GM21723 (cell line): ENCODE data around the gene TTC7B.
A peak's percentile ranks its signal among the peaks of the same experiment; 100 is the strongest.
"Not testable (repeated sequence)": the region's sequence is repeated elsewhere in the genome, so short reads cannot be mapped to it uniquely, and the experiment has no call there.

Experiments
- ATAC-seq: cut with Tn5 transposase; IDR thresholded peaks from one replicate; pipeline ENCODE4 v1.9.1; 2021; ENCODE audit warnings: mild to moderate bottlenecking, moderate library complexity; ENCODE audit not compliant: unreplicated experiment

The TTC7B gene

DNA sequence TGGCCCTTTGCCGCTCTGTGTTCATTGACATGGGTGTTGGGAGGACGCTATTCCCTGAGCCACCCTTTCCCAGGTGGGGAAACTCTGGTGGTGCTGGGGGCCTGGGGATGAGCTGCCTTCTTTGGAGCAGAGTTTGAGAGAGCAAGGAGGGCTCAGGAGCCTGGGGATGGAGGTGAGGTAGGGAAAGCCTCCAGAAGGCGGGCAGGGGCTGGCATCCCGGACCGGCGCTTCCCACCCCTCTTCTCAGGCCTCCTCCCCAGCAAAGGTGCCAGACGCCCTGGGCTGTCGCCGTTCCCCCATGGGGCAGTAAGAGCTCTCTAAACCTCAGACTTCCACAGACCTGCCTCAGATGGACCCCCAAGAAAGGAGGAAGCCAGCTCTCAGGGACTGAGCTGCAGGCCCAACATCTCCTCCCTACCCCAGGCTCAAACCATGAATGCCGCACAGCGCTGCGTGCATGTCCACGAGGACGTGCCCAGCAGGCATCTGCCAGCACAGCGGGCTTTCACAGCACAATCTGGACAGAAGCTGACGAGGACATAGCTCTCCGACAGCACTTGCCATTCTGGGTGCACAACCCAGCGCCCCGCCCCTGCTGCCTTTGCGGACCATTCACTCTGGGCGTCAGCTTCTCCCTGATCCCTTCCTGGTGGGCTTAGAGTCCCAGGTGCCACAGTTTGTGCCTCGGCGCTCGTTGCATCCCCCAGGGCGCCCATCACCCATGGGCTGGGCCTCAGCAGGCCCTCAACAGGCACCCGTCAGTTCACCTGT is 14.9 kb upstream of the TTC7B start:
- ATAC-seq = no peak

- ATAC-seq = no peak
Observed at GRCh38 chr14:90829677-90830076, 13.4 kb upstream of the TTC7B start.

GRCh38 chr14:90828642-90829487 is 12.6 kb upstream of the TTC7B start:
- peak; percentile 66 for ATAC-seq

DNA sequence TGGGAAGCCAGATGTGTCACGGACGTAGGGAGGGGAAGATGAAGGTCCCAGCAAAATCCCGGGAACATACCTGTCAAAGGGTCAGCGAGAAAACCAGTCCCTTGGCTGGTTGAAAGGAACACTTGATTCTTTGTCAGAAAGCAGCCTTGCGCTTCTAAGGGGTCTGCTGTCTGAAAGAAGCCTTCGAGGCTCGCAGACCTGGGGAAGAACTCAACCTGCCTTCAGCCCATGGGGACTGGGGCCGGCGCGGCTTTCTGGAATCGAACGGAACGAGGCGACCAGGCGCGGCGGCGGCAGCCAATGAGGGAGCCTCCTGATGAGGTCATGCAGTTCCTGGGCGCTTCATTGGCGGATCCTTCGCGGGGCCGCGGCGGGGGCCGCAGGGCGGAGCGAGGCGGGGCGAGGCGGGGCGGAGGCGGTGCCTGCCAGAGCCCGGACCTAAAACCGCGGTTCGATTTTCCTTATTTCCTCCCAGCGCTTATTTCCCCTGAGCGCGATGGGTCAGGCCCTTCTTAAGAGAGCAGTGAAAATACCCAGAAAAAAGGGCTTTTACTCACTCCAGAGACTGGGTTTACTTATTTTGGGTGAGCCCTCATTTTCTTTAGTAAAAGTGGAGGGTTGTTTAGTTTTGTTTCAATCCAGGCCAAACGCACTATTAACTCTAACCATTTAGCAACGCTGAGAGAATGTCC is 11.8 kb upstream of the TTC7B start:
- ATAC-seq = peak; percentile 99

DNA sequence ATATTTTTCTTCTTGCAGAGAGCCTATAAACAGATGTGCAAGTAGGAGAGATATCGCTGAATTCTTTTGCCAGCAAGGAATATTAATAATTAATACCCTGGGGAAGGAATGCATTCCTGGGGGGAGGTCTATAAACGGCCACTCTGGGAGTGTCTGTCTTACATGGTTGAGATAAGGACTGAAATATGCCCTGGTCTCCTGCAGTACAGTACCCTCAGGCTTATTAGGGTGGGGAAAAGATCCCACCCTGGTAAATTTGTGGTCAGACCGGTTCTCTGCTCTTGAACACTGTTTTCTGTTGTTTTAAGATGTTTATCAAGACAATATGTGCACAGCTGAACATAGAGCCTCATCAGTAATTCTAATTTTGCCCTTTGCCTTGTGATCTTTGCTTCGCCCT is 7.3 kb upstream of the TTC7B start:
- not testable (repeated sequence) for ATAC-seq

- ATAC-seq = peak; percentile 76
Observed at GRCh38 chr14:90820958-90821357, 4.7 kb upstream of the TTC7B start.

GRCh38 chr14:90819734-90820393 is 3.6 kb upstream of the TTC7B start:
- no peak for ATAC-seq

DNA sequence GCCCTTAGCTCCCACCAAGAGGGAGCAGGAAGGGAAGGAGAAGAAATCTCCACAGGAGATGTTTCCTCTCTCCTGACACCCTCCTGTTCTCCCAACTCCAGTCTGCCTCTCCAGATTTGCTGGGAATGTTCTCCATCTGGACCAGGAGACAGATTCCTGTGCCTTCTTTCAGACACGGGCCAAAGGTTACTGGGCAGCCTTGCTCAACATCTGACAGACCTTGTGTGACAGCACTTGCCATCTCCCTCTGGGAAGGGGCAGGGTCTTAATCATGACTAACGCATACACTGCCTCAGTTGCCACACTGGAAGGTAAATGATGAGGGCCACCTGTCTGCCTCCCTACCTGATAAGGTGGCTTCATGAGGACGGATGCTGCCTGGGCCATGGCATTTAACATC is 2.5 kb upstream of the TTC7B start:
- no peak for ATAC-seq

GRCh38 chr14:90816681-90817436 is 629 bp upstream of the TTC7B start:
- no peak for ATAC-seq

DNA sequence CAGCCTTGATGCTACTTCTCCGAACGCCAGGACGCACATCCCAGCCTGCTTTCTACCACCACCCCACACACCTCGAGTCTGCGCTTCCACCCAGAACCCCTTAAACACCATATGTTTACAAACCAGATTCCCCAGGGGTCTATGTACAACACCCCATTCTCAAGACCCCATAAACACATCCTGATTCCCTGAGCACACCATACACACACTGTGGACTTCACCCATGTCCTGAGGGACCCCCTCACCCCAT is 733 bp downstream of the TTC7B start:
- no peak for ATAC-seq

- no peak for ATAC-seq
Observed at GRCh38 chr14:90814806-90815571, 1.2 kb downstream of the TTC7B start.

DNA sequence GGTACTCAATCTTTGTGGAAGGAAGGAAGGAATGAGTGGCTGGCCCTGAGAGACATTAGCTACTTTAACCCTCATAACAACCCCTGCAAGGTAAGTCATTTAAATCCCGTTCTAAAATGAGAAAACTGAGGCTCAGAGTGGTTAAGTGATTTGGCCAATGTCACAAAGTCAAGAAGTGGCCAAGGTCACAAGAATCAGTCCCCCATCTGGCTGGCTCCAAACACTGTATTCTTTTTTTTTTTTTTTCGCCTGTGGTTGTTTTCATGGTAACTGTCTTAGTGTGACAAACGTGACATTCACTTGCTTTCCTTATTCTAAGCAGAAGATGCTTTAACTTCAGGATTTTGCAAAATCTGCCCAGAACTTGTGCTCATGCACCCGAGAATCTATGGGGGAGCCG is 2.8 kb downstream of the TTC7B start:
- ATAC-seq = no peak

GRCh38 chr14:90812109-90812508 is 4.1 kb downstream of the TTC7B start:
- no peak for ATAC-seq

DNA sequence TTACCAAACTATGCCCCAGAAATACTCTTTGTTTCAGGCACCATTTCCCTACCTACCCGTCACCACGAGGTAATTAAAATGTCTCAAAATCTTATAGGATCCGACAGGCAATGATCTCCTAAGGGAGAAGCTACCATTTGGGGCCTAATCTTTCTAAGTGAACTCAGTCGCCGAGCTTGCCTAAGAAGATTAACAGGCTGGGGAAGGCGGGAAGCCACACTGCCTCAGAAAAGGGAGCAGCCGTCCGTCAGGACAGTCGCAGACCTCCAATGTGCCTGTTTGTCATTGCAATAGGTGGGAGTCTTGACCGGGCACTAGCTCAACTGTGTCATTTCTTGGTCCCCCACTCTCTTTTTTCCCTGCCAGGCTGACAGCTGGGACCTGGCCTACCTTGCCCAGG is 4.6 kb downstream of the TTC7B start:
- ATAC-seq = no peak

- ATAC-seq = no peak
Observed at GRCh38 chr14:90810806-90811205, 5.4 kb downstream of the TTC7B start.

DNA sequence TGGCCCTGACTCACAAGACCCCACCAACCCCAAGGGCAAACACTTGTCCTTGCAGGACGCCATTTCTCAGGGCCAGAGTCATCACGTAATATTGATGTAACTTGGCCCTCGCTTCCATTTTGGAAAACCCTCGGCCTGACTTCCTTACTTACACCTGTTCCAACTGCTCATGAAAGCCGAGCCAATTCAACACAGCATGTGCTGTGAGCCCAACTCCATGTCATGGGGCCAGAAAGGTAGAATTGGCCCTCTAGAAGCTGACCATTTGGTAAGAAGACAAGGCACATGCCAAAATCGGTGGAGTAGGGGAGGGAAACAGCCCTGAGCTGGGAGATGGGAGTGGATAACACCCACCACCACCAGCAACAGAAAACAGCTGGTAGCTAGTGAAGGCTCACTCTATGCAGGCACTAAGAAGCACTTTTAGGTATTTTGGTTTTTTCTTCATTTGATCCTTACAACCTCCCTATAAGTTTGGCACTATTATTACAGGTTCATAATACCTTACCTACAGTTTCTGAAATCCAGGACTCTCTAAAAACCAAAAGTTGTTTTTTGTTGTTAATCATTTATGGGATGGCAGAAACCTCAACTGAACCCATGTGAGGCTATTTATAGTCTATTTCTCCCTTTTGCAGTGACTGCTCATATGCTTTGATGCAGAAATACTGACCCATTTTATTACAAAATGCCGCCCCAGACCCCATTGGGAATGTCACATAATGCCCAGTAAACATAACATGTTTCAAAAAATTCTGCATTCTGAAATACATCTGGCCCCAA is 6.5 kb downstream of the TTC7B start:
- ATAC-seq = no peak

- ATAC-seq = no peak
Observed at GRCh38 chr14:90808759-90809529, 7.3 kb downstream of the TTC7B start.

DNA sequence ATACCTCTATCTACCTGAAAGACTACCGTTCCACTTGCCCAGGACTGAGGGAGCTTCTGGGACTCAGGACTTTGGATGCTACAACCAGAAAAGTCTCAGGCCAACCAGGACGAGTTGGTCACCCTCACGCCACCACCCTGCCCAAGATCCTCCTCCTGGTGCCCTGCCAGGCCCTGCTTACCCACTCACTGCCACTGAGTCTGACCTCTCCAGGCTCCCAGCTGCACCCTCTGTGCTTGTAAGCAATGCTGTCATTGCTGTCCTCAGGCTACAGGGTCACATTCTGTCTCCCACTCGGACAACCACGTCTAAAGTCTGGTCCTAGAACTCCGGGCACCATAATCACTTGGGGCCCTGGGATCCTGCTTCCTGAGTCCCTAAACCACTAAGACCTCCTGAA is 9.2 kb downstream of the TTC7B start:
- ATAC-seq = no peak
